A204.1 (cell line): ENCODE data around the gene REST.
"Not testable (repeated sequence)": the region's sequence is repeated elsewhere in the genome, so short reads cannot be mapped to it uniquely, and the experiment has no call there.

Experiments
- FAIRE-seq: peaks from 2 replicates; lab custom pipeline; 2012; peaks lifted over from hg19 to GRCh38; lab: Jason Lieb, UNC

REST gene

GRCh38 chr4:56910172-56910967 lies 2.7 kb downstream of the REST start:
- FAIRE-seq: no peak

GRCh38 chr4:56914336-56914735 lies 6.6 kb downstream of the REST start:
- no peak for FAIRE-seq

GRCh38 chr4:56914977-56915376 lies 7.3 kb downstream of the REST start:
- FAIRE-seq: not testable (repeated sequence)

- no peak for FAIRE-seq
These were observed 19.5 kb downstream of the REST start for GRCh38 chr4:56927196-56927595.

GRCh38 chr4:56930638-56931037 lies 22.9 kb downstream of the REST start:
- FAIRE-seq: no peak

- FAIRE-seq: no peak
These were observed 24.2 kb downstream of the REST start for GRCh38 chr4:56931924-56932323.

GRCh38 chr4:56937262-56937661 lies 29.6 kb downstream of the REST start:
- no peak for FAIRE-seq

- not testable (repeated sequence) for FAIRE-seq
These were observed 32.1 kb downstream of the REST start for GRCh38 chr4:56939826-56940225.

- FAIRE-seq: no peak
These were observed 32.7 kb downstream of the REST start for GRCh38 chr4:56940403-56940802.

GRCh38 chr4:56940971-56941370 lies 33.3 kb downstream of the REST start:
- FAIRE-seq: no peak

GRCh38 chr4:56941403-56941802 lies 33.7 kb downstream of the REST start:
- no peak for FAIRE-seq

- no peak for FAIRE-seq
These were observed 46.2 kb downstream of the REST start for GRCh38 chr4:56953680-56954520.

- FAIRE-seq: no peak
These were observed 50.4 kb downstream of the REST start for GRCh38 chr4:56958111-56958517.

GRCh38 chr4:56959100-56959499 lies 51.4 kb downstream of the REST start:
- no peak for FAIRE-seq

- FAIRE-seq: no peak
These were observed 53.4 kb downstream of the REST start for GRCh38 chr4:56961107-56961500.

- FAIRE-seq: no peak
These were observed 63.7 kb downstream of the REST start for GRCh38 chr4:56971383-56971782.

GRCh38 chr4:56972389-56972788 lies 64.7 kb downstream of the REST start:
- no peak for FAIRE-seq

- no peak for FAIRE-seq
These were observed 65.1 kb downstream of the REST start for GRCh38 chr4:56972809-56973208.

GRCh38 chr4:56973336-56973735 lies 65.6 kb downstream of the REST start:
- no peak for FAIRE-seq

GRCh38 chr4:56976283-56976836 lies 68.7 kb downstream of the REST start:
- FAIRE-seq: no peak

GRCh38 chr4:56976837-56977320 lies 69.2 kb downstream of the REST start:
- FAIRE-seq: no peak

GRCh38 chr4:56977321-56978012 lies 69.8 kb downstream of the REST start, which contains the start of gene NOA1:
Gene NOA1, minus strand, starts transcription at chr4:56977606. Its CDS starts 21 bp downstream, at chr4:56977585.
- FAIRE-seq: peak; percentile 97
